Right renal cortex interstitium (tissue), 3 donors: ENCODE results near the gene PRPH. TPM values are rescaled to one million over a fixed set of nuclear protein-coding genes. Genes with fewer than 3 reads are reported as not detected.
"Not testable (repeated sequence)": the region's sequence is repeated elsewhere in the genome, so short reads cannot be mapped to it uniquely, and the experiment has no call there.

ENCODE experiments used
- DNase-seq, 3 donors: peaks; one replicate each; pipeline ENCODE4 v3.0.0-alpha.2; 2013; ENCODE audit warnings: low read depth in 3 of 3, low spot score in 2 of 3
- polyA plus RNA-seq, 3 donors: library from polyadenylated mRNA; unstranded; fragments of 120-200 nt; gene quantifications; one replicate each; pipeline ENCODE4 v1.2.1, GENCODE V29; 2013; ENCODE audit not compliant: insufficient read length in 3 of 3

The PRPH gene
- polyA plus RNA-seq, 3 donors = 0.17 to 0.28 (median 0.27) TPM

GRCh38 chr12:49276304-49277290 lies 18.4 kb upstream of the PRPH start:
- DNase-seq = no peak

DNA sequence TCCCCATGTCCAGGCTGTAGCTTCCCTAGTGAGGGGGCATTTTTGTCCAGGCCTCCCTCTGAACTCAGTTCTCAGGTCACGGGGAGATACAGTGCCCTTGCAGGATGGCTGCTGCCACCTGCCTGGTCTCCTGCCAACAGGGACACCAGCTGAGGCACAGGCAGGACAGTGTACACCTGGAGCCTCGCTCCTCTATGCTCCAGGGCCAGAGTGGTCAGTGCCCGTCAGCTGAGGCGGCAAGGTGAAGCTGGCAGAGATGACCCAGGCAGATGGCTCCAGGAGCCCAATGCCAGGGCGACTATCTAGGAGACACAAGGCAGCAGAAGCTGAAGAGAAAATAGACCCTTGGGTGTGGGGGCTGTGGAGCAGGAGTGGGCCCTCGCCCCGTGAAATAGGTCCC lies 17.5 kb upstream of the PRPH start:
- DNase-seq = no peak

DNA sequence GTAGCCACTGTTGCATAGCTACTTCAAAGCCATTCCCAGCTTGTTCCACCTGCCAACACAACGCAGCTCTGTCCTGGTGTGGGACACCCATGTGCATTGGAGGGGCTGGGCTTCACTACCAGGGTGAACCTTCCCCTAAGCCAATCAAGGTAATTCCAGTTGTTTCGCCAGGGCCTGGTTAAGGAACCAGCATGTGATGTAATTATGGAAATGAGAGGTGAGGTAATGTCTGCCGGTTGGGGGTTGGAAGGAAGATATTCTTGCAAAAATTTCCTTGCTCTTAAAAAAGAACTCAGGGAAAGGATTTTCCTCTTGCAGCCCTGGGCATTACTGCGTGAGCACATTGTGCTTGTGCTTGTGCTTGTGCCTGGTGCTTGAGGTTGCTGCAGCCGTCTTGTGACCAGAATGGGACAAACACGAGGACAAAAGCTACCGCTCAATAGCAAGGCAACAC lies 15.2 kb upstream of the PRPH start:
- DNase-seq = no peak

GRCh38 chr12:49280545-49280944 lies 14.4 kb upstream of the PRPH start:
- DNase-seq = not testable (repeated sequence)

GRCh38 chr12:49282302-49282701 lies 12.6 kb upstream of the PRPH start:
- no peak for DNase-seq

DNA sequence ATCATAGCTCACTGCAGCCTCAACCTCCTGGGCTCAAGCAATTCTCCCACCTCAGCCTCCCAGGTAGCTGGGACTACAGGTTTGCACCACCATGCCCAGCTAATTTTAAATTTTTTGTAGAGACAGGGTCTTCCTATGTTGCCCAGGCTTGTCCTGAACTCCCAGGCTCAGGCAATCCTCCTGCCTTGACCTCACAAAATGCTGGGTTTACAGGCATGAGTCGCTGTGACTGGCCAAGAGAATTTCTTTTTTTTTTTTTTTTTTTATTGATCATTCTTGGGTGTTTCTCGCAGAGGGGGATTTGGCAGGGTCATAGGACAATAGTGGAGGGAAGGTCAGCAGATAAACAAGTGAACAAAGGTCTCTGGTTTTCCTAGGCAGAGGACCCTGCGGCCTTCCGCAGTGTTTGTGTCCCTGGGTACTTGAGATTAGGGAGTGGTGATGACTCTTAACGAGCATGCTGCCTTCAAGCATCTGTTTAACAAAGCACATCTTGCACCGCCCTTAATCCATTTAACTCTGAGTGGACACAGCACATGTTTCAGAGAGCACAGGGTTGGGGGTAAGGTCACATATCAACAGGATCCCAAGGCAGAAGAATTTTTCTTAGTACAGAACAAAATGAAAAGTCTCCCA lies 12.1 kb upstream of the PRPH start:
- DNase-seq = not testable (repeated sequence)

GRCh38 chr12:49283541-49284429 lies 11.2 kb upstream of the PRPH start:
- DNase-seq = no peak

- no peak for DNase-seq
These were observed 10.3 kb upstream of the PRPH start for GRCh38 chr12:49284672-49285071.

DNA sequence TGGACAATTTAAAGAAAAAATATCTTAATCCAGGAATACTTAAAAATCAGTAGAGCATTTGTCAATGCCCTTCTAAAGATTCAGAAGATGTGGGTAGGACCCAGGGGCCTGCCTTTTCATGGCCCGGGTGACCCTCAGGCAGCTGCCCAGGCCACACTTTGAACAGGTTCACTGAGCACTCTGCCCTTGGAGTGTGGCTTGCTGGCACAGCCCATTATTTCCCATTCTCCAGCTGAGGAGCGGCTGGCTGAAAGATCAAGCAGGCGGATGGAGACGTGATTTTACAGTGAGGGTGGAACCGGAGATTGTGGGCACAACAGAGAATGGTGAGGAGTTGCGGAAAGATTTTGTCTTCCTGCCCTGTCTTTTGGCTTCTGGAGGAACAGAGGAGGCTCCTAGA lies 7.1 kb upstream of the PRPH start:
- no peak for DNase-seq

GRCh38 chr12:49288412-49288853 lies 6.5 kb upstream of the PRPH start:
- no peak for DNase-seq

- DNase-seq = no peak
These were observed 5.9 kb upstream of the PRPH start for GRCh38 chr12:49288922-49289555.

GRCh38 chr12:49292729-49293055 lies 2.3 kb upstream of the PRPH start:
- DNase-seq = no peak

DNA sequence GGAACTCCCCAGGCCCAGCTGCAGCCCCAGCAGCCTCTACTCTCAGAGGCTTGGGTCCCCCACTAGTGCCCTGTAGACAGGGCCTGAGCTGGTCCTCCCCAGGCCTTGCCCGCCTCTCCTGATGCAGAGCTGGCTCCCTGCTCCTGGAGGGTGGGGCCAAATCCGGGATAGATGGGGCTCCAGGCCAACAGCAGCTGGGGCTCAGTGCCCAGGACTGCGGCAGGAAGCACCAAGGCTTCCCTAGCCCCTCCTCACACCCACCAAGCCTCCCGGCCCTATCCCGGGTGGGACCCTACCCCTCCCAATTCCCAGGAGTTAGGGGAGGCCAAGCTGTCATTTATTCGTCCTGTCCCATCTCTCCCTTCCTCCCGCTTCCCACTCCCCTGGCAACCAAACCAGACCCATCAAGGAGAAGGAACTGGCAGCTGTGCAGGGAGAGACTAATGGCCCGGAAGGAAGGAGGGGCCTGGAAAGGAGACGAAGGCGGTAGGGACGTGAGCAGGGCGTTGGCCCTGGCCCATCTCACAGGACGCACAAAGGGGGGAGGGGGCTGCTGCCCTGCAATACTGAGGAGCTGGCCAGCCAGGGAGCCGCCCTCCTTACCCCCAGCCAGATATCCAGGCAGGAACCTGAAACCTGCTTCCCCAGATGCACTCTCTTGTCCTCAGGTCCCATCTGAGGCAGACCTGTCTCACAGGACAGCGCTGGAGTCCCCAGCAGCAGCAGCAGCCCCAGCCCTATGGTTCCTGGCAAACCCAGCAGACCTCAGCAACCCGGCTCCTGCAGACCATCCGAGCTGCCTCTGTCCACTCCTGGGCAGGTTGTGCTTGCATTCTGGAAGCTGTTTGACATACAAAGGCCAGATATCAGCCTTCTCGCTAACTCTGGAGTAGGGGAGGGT lies 1.6 kb upstream of the PRPH start:
- no peak for DNase-seq

DNA sequence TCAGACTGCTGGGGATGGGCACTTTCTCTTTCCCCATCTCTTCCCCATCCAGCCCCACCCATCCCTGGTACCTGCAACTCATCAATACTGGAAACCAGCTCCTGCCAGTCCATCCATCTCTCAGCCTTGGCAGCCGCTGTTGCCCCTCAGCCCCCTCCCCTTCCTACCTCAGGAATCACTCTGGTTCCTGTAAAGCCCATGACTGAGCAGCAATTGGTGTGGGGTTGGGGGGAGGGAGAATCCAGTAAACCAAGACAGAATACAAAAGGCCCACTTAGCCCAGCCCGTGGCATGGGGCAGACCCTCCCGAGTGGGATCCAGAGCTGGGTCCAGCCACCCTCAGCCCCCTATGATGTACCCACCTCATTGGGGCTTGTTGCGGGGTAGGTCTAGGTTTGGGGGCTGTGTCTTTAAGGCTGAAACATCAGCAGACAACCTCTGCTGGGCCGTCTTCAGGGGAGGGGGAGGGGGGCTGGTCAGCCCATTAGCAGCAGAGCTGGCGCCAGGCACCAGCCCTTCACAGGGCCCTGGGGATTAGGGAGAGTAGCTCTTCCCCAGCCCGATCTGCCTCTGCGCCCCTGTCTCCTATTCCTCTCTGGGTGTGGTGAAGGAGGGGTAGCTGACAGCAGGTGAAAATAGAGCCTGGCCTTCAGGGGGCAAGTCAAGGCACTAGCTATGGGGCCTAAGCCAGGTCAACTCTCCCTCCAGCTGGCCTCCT lies 702 bp upstream of the PRPH start:
- DNase-seq = no peak

- no peak for DNase-seq
These were observed 204 bp upstream of the PRPH start for GRCh38 chr12:49294804-49295081.

DNA sequence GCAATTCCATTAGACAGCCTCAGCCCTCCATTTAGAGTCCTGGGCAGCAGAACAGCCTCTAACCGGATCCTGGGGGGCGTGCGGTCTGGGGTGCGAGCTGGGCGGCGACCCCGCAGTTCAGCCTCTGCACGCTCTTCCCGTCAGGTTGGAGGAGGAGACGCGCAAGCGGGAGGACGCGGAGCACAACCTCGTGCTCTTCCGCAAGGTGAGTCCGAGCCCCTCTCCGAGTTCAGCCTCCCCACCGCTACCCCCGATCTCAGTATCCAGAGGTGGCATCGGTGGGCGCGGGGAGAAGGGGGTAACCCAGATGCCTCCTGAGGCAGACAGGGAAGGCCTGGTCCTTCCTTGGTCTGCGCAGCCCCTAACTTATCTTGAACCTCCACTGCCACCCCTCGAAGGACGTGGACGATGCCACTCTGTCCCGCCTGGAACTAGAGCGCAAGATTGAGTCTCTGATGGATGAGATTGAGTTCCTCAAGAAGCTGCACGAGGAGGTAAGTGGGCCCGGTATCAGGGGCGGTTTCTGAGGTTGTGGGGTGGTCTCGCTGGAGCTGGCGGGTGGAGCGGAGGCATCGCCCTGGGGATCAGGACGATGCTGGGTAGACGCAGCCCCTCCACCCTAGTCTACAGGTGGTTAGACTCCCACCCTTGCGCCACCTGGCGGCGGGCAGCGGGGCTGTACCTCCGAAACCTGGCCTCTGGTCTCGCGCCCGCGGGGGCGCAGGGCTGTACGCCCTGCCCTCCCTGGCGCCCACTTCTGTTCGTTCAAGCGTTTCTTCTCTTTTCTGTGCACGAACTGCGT lies 1.3 kb downstream of the PRPH start:
- DNase-seq = no peak

GRCh38 chr12:49296836-49297694 lies 2.1 kb downstream of the PRPH start:
- DNase-seq = no peak
